Ramos (cell line): Measurements from ENCODE around the gene APBB1IP.
"Not testable (repeated sequence)": the region's sequence is repeated elsewhere in the genome, so short reads cannot be mapped to it uniquely, and the experiment has no call there.

Source experiments
- in situ Hi-C: fragments of 300-500 bp; cut with MboI; formaldehyde crosslinking; loops from one replicate; pipeline ENCODE4 v1.14.3; 2022; ENCODE audit warnings: low sequenced_read_pairs; ENCODE audit not compliant: unreplicated experiment

The APBB1IP gene

GRCh38 chr10:26502986-26503385, 64.8 kb downstream of the APBB1IP start:
- in situ Hi-C loops: no loop called here

GRCh38 chr10:26503911-26504310, 65.8 kb downstream of the APBB1IP start:
- in situ Hi-C loops: no loop called here

GRCh38 chr10:26504429-26504828, 66.3 kb downstream of the APBB1IP start:
- in situ Hi-C loops: not testable (repeated sequence)

GRCh38 chr10:26505491-26505890, 67.3 kb downstream of the APBB1IP start:
- in situ Hi-C loops: no loop called here

- in situ Hi-C loops: no loop called here
Observed at GRCh38 chr10:26506736-26507135, 68.6 kb downstream of the APBB1IP start.

GRCh38 chr10:26507441-26507840, 69.3 kb downstream of the APBB1IP start:
- in situ Hi-C loops: no loop called here

GRCh38 chr10:26508016-26508415, 69.9 kb downstream of the APBB1IP start:
- in situ Hi-C loops: no loop called here

GRCh38 chr10:26509307-26509706, 71.2 kb downstream of the APBB1IP start:
- in situ Hi-C loops: no loop called here

GRCh38 chr10:26513101-26513500, 75.0 kb downstream of the APBB1IP start:
- in situ Hi-C loops: no loop called here

GRCh38 chr10:26516540-26517101, 78.5 kb downstream of the APBB1IP start:
- in situ Hi-C loops: no loop called here

GRCh38 chr10:26517141-26517867, 79.2 kb downstream of the APBB1IP start:
- in situ Hi-C loops: no loop called here

- in situ Hi-C loops: no loop called here
Observed at GRCh38 chr10:26519803-26520202, 81.7 kb downstream of the APBB1IP start.

- in situ Hi-C loops: no loop called here
Observed at GRCh38 chr10:26520575-26520974, 82.4 kb downstream of the APBB1IP start.

- in situ Hi-C loops: no loop called here
Observed at GRCh38 chr10:26524161-26524896, 86.2 kb downstream of the APBB1IP start.

- in situ Hi-C loops: no loop called here
Observed at GRCh38 chr10:26525586-26525985, 87.4 kb downstream of the APBB1IP start.

GRCh38 chr10:26527018-26527417, 88.9 kb downstream of the APBB1IP start:
- in situ Hi-C loops: no loop called here

- in situ Hi-C loops: no loop called here
Observed at GRCh38 chr10:26528048-26528447, 89.9 kb downstream of the APBB1IP start.

- in situ Hi-C loops: no loop called here
Observed at GRCh38 chr10:26528715-26529393, 90.7 kb downstream of the APBB1IP start.

GRCh38 chr10:26534384-26534783, 96.2 kb downstream of the APBB1IP start:
- in situ Hi-C loops: no loop called here

GRCh38 chr10:26540601-26541000, 102.5 kb downstream of the APBB1IP start:
- in situ Hi-C loops: no loop called here
